IPS-20b (cell line): Measurements from ENCODE around the gene TSPAN4.

Experiments used
- H3K27ac ChIP-seq: one replicate; pipeline ENCODE4 v1.5.1; 2013; ENCODE audit warnings: low read length
- H3K27me3 ChIP-seq: 2 replicates; pipeline ENCODE4 v1.6.1; 2013; ENCODE audit warnings: mild to moderate bottlenecking, low read length, inconsistent platforms; ENCODE audit not compliant: insufficient read depth
- H3K36me3 ChIP-seq: 2 replicates; pipeline ENCODE4 v1.6.1; 2013; ENCODE audit warnings: low read depth, mild to moderate bottlenecking, inconsistent platforms, low read length, moderate library complexity; ENCODE audit not compliant: insufficient read depth
- H3K4me1 ChIP-seq: 2 replicates; pipeline ENCODE4 v1.6.1; 2013; ENCODE audit warnings: mild to moderate bottlenecking, control low read depth, inconsistent platforms, low read length, moderate library complexity; ENCODE audit not compliant: insufficient read depth
- H3K4me3 ChIP-seq: 2 replicates; pipeline ENCODE4 v1.5.1; 2013; ENCODE audit warnings: mild to moderate bottlenecking, low read length, inconsistent platforms
- H3K9ac ChIP-seq: 2 replicates; pipeline ENCODE4 v1.6.1; 2013; ENCODE audit warnings: low read depth, mild to moderate bottlenecking, inconsistent platforms, low read length, moderate library complexity
- H3K9me3 ChIP-seq: 2 replicates; pipeline ENCODE4 v1.6.1; 2013; ENCODE audit warnings: mild to moderate bottlenecking, low read depth, low read length, inconsistent platforms; ENCODE audit not compliant: insufficient read depth

TSPAN4 gene

GRCh38 chr11:890794-891540 is 48.3 kb downstream of the TSPAN4 start:
- no peak overlapping the region for H3K9ac ChIP-seq
- H3K4me1 ChIP-seq = no peaks in the 10 kb centered on the region; the same call in 1 of the 2 replicates
- H3K9me3 ChIP-seq = no peaks in the 10 kb centered on the region
- no peak overlapping the region for H3K27ac ChIP-seq
- H3K27me3 ChIP-seq = no peaks in the 10 kb centered on the region
- no peak overlapping the region for H3K4me3 ChIP-seq
- 0 out of 2 replicates have a peak, but pooled peaks cover 19% of the 10 kb centered on the region for H3K36me3 ChIP-seq

DNA sequence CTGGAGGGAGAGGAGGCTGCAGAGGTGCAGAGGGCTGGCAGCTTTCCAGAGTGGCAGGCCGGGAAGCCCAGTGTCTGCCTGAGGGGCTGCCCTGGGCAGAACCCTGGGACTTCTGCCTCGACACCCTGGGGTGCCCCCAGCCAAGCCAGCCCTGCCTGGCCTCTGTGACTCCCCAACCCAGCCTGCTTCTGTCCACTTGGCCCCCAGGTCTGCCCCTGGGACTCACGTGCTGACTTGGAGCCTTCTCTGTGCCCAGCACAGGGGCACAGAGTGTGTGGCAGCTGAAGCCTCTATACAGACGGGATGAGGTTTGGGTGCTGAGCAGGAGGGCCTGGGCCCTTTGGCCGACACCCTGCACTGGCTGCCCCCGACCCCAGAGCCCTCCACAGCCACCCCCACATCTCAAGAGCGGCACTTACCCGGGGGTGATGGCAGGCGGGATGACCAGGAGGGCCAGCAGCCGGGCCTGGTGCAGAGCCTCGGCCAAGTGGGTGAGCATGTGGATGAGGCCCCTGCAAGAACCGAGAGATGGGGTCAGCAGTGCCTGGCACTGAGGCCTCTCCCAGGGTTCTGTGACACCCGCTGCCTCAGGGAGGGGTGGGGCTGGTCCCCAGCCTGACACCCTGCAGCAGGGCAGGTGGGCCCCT is 50.5 kb downstream of the TSPAN4 start:
- H3K4me1 ChIP-seq = no peaks in the 10 kb centered on the region; the same call in 1 of the 2 replicates
- H3K9me3 ChIP-seq = no peaks in the 10 kb centered on the region
- H3K9ac ChIP-seq = no peak overlapping the region
- H3K27ac ChIP-seq = no peak overlapping the region
- no peaks in the 10 kb centered on the region for H3K27me3 ChIP-seq
- no peak overlapping the region for H3K4me3 ChIP-seq
- H3K36me3 ChIP-seq = peaks cover 5% of the 10 kb centered on the region; the same call in 1 of the 2 replicates

DNA sequence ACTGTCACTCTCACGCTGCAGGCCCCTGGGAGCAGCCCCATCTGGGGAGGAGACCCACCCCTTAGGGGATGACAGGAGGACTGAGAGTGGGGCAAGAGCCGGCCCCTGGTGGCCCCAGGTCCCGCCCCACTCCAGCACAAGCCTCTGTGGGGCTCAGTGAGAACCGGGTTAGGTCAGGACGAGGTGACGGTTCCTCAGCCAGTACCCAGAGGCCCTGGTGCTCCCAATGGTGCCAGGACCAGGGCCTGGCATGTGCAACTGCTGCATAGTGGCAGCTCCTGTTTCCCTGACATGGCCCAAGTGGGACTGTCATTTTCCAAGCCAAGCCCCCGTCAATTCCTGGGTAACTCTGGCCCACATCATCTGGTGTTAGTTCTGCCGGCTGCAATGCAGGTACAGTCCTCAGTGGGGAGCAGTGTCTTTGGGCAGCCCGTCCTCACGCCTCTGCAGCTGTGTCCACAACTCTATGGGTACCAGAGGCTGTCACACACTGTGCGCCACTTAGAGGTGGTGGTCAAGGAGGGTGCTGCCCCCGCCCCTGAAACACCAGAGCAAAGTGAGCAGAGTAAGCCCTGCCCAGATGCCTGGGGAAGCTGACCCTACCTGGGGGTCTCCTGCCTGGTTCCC is 52.0 kb downstream of the TSPAN4 start:
- Histone ChIP-seq H3K4me1 (no peaks in the 10 kb centered on the region; the same call in 1 of the 2 replicates), H3K9ac (no peak overlapping the region), H3K27me3 (no peaks in the 10 kb centered on the region), H3K27ac (no peak overlapping the region), H3K9me3 (no peaks in the 10 kb centered on the region), H3K36me3 (peaks cover 21% of the 10 kb centered on the region), H3K4me3 (no peak overlapping the region)

DNA sequence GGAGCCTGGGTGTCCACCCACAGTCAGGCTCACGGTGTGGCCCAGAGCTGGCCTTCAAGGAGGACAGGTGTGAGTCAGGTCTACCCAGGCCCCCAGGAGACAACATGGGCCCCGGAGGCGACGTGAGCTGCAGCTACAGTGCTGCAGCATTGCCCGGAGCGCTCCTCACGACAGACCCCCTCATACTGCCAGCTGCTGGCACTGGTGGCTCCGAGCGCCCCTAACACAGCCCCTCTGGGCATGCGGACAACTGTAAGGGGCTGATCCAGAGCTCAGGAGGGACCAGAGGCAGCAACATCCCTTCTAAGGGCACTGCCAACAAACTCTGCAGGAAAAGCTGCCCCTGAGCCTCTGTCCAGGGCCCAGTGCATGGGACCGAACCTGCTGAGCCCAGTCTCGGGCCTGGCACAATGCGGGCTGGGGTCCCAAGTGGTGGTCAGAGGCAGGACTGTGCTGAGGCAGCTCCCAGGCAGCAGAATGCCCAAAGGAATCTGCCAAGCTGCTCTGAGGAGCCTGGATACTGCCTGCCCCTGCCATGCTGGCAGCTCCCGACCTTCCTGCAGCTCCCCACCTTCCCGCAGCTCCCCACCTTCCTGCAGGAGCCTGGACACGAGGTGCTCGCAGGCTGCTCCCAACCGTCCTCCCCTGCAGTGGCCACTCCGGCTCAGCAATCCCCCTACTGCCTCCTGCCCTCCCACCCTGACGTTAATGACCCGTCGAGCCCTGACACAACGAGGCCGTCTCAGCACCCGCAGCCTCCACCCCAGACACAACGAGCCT is 52.9 kb downstream of the TSPAN4 start:
- Histone ChIP-seq H3K9me3 (no peaks in the 10 kb centered on the region), H3K27me3 (no peaks in the 10 kb centered on the region), H3K36me3 (peaks cover 29% of the 10 kb centered on the region), H3K4me1 (no peaks in the 10 kb centered on the region; the same call in 1 of the 2 replicates), H3K27ac (no peak overlapping the region), H3K4me3 (no peak overlapping the region), H3K9ac (no peak overlapping the region)

DNA sequence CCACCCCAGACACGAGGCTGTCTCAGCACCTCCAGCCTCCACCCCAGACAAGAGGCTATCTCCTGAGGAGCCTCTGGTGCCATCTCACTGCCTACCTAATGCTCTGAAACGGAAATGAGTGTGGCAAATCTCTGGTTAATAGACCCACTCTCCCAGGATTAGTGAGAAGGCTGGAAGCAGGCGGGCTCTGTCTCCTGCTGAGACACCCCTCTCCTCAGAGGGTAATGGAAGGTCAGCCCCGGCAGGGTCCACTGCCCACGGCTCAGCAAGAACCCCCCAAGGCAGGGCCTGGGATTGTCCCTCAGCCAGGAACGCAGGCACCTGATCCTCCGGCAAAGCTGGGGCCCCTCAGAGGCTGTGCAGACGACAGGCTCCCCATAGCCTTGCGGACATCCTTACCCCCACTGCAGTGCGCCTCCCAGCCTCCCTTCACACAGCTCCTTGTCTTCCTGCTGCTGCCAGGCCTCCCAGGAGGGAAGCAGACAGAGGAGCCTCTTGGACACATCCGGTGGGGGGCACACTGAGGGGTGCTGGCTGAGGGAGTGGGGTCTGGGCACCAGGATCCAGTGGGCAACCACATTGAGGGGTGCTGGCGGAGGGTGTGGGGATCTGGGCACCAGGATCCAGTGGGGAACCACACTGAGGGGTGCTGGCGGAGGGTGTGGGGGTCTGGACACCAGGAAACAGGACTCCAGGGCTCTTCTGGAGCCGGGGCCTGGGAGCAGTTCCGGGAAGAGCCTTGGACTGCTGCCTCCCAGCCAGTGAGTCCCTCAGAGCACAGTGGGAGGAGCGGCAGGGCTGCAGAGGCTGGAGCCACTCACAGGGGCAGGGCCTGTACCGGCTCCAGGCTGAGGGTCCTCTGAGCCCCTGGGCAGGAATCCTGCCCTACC is 54.8 kb downstream of the TSPAN4 start:
- Histone ChIP-seq H3K9ac (no peak overlapping the region), H3K27ac (no peak overlapping the region), H3K27me3 (no peaks in the 10 kb centered on the region), H3K9me3 (no peaks in the 10 kb centered on the region), H3K4me1 (no peaks in the 10 kb centered on the region), H3K4me3 (no peak overlapping the region), H3K36me3 (peaks cover 49% of the 10 kb centered on the region)

DNA sequence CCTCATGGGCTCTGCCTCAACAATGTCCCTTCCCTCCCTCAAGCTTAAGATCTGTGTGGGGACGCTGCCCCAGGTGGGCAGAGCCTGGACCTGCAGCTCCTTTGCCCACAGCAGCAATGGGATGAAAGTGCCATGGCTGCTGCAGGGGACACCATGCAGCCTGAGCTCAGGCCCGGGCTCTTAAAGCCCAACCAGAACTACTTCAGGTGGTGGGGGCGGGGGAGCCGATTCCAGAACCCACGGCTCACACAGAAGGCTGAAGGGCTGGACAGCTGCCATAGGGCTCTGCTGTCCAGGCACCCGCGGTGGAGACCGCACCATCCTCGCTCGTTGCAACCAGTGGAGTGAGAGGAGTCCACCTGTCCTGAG is 55.5 kb downstream of the TSPAN4 start:
- no peaks in the 10 kb centered on the region for H3K4me1 ChIP-seq
- H3K9ac ChIP-seq = no peak overlapping the region
- peaks cover 55% of the 10 kb centered on the region for H3K36me3 ChIP-seq
- H3K27me3 ChIP-seq = no peaks in the 10 kb centered on the region
- H3K4me3 ChIP-seq = no peak overlapping the region
- H3K27ac ChIP-seq = no peak overlapping the region
- H3K9me3 ChIP-seq = no peaks in the 10 kb centered on the region

DNA sequence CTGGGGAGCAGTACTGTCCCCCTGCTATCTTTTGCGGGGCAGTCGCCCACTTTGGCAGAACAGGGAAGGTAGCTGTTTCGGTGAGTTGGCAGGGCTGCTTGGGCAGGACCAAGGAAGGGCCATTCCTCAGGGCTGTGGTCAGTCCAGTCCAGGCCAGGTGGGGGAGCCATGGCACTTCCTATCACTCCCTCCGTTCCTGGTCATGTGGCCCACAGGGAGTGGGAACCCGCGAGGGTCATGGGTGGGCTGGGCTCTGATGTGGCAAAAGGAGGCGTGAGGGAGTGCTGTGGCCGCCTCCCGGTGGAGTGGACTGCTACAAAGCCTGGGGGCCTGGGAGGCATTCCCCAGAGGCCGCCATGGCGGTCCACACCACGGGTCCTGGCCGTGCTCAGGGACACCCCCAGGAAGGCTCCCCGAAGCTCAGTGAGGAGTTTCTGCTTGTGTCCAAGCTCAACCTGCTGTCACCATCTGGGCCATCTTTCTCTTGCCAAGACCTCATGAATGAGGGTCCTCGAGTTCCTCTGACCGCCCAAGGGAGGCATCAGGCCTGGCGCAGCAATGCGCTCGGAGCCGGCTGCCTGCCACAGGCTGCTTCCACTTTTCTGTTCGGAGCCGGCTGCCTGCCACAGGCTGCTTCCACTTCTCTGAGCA is 56.0 kb downstream of the TSPAN4 start:
- no peaks in the 10 kb centered on the region for H3K27me3 ChIP-seq
- H3K4me1 ChIP-seq = no peaks in the 10 kb centered on the region
- no peak overlapping the region for H3K9ac ChIP-seq
- no peak overlapping the region for H3K27ac ChIP-seq
- peaks cover 57% of the 10 kb centered on the region for H3K36me3 ChIP-seq
- H3K9me3 ChIP-seq = no peaks in the 10 kb centered on the region
- H3K4me3 ChIP-seq = no peak overlapping the region

DNA sequence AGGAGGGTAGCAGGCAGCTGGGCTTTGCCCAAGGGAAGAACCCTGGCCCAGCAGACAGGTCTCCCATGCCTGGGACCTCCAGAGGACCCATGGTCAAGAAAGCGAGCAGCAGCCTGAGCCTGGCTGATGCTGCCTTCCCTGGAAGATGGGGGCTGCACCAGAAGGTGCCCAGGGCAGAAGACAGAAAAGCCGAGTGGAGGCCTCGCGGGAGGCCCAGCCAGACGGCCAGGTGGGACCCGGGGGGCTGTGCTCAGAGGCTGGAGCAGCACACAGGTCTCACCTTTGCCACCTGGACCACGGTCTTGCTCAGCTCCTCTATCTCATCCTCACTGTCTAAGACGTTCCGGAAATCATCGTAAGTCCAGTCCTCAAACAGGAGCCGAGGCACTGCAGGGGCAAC is 57.1 kb downstream of the TSPAN4 start:
- H3K27me3 ChIP-seq = no peaks in the 10 kb centered on the region
- peaks cover 67% of the 10 kb centered on the region for H3K36me3 ChIP-seq
- no peak overlapping the region for H3K4me3 ChIP-seq
- no peak overlapping the region for H3K9ac ChIP-seq
- H3K9me3 ChIP-seq = no peaks in the 10 kb centered on the region
- no peak overlapping the region for H3K27ac ChIP-seq
- H3K4me1 ChIP-seq = no peaks in the 10 kb centered on the region

DNA sequence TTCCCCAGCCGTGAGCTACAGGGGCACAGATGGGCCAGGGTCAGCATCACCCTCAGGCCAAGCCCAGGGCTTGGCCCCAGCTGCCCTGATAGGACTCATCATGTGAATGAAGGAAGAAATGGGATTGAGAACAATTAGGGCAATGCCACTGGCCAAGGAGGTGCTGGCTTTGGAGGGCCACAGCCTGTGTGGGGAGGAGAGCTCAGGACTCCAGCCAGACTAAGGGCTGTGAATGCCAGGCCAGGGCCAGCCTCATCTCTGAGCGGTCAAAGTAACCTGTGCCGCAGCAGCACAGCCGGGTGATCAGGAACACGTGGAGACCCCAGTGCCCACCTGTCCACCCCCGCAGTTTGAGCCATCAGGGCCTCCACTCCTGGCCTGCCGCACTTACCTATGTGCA is 57.9 kb downstream of the TSPAN4 start:
- H3K4me3 ChIP-seq = no peak overlapping the region

GRCh38 chr11:901452-902061 is 58.9 kb downstream of the TSPAN4 start:
- H3K9me3 ChIP-seq = no peaks in the 10 kb centered on the region
- no peak overlapping the region for H3K4me3 ChIP-seq
- H3K9ac ChIP-seq = no peak overlapping the region
- no peaks in the 10 kb centered on the region for H3K4me1 ChIP-seq
- H3K27ac ChIP-seq = no peak overlapping the region
- no peaks in the 10 kb centered on the region for H3K27me3 ChIP-seq
- H3K36me3 ChIP-seq = peaks cover 71% of the 10 kb centered on the region

More for the DNA sequence above, 57.9 kb downstream of the TSPAN4 start:
- Histone ChIP-seq H3K27ac (no peak overlapping the region), H3K27me3 (no peaks in the 10 kb centered on the region), H3K9me3 (no peaks in the 10 kb centered on the region), H3K9ac (no peak overlapping the region), H3K36me3 (peaks cover 71% of the 10 kb centered on the region), H3K4me1 (no peaks in the 10 kb centered on the region)
